Testis (tissue), 2 donors: ENCODE measurements around the gene PAXX.

Source experiments
- CTCF ChIP-seq, 3 experiments: fragments of 450-650 bp in 2 of 3; fragments of 200-600 bp in 1 of 3; sonication (generic) in 1 of 3; IDR thresholded peaks; one replicate each; pipeline ENCODE4 v1.5.1; 2016 to 2019; ENCODE audit warnings: antibody characterized with exemption in 3 of 3, mild to moderate bottlenecking in 2 of 3, moderate library complexity in 1 of 3
- POLR2A ChIP-seq: fragments of 450-650 bp; IDR thresholded peaks from one replicate; pipeline ENCODE4 v1.6.1; 2017; ENCODE audit warnings: antibody characterized with exemption, mild to moderate bottlenecking, moderate library complexity

- TF ChIP-seq POLR2A: no peak
- TF ChIP-seq CTCF (IDR thresholded peaks at IDR 0.05): no peak
Measured at GRCh38 chr9:137040568-137040967, 48.3 kb downstream of the PAXX start.
